CD4-positive, alpha-beta T cell (primary cell): ENCODE measurements around the gene TOM1L2. TPM values are rescaled to one million over a fixed set of nuclear protein-coding genes. Genes with fewer than 3 reads are reported as not detected.

Source experiments
- ATAC-seq: fragments of 200-7000 bp; cut with Tn5 transposase; one replicate; pipeline ENCODE4 v1.10.0; 2022; ENCODE audit warnings: mild to moderate bottlenecking; ENCODE audit not compliant: poor library complexity
- CTCF ChIA-PET: fragments of 350-600 bp; sonication (Branson Sonifier 250); formaldehyde crosslinking; loops from one replicate; lab custom pipeline; 2021; ENCODE audit warnings: antibody characterized with exemption, inconsistent platforms; lab: Charles Lee
- POLR2A ChIA-PET: fragments of 350-600 bp; sonication (Branson Sonifier 250); formaldehyde crosslinking; loops from one replicate; lab custom pipeline; 2021; ENCODE audit warnings: antibody characterized with exemption, inconsistent platforms; lab: Charles Lee
- DNase-seq, 14 experiments: peaks; one replicate each; pipeline ENCODE4 v3.0.0-alpha.2; 2013 to 2020; ENCODE audit warnings: mixed read lengths in 2 of 14
- H3K27ac ChIP-seq, 2 donors: one replicate each; pipeline versions ENCODE4 v1.5.1 to v1.7.0; 2013; ENCODE audit warnings: low read length in 2 of 2, low read depth in 1 of 2, mild to moderate bottlenecking in 1 of 2
- H3K27me3 ChIP-seq, 2 experiments: 1 replicate in 1 of 2; 2 replicates in 1 of 2; pipeline versions ENCODE4 v1.6.1 to v1.7.0; 2013; ENCODE audit warnings: low read length in 2 of 2, control low read depth in 1 of 2, mild to moderate bottlenecking in 1 of 2, moderate library complexity in 1 of 2; ENCODE audit not compliant: insufficient read depth in 2 of 2, control insufficient read depth in 1 of 2
- H3K36me3 ChIP-seq: one replicate; pipeline ENCODE4 v1.6.1; 2013; ENCODE audit warnings: low read length, control low read depth; ENCODE audit not compliant: insufficient read depth
- H3K4me1 ChIP-seq: one replicate; pipeline ENCODE4 v1.6.1; 2013; ENCODE audit warnings: low read length, control low read depth; ENCODE audit not compliant: insufficient read depth
- H3K4me3 ChIP-seq: one replicate; pipeline ENCODE4 v1.5.1; 2013; ENCODE audit warnings: mild to moderate bottlenecking, low read length, moderate library complexity
- H3K9me3 ChIP-seq, 2 experiments: 1 replicate in 1 of 2; 2 replicates in 1 of 2; pipeline versions ENCODE4 v1.6.1 to v1.7.0; 2013; ENCODE audit warnings: low read length in 2 of 2, mild to moderate bottlenecking in 2 of 2, control low read depth in 1 of 2, moderate library complexity in 1 of 2; ENCODE audit not compliant: control insufficient read depth in 1 of 2, insufficient read depth in 1 of 2
- H3K27ac Mint-ChIP-seq: one replicate; pipeline ENCODE4 v1.8.0; 2020; ENCODE audit warnings: mixed read lengths
- H3K27me3 Mint-ChIP-seq: one replicate; pipeline ENCODE4 v1.8.0; 2021; ENCODE audit warnings: mixed read lengths
- H3K36me3 Mint-ChIP-seq: one replicate; pipeline ENCODE4 v1.8.0; 2021; ENCODE audit warnings: low read depth, mixed read lengths
- H3K4me1 Mint-ChIP-seq: one replicate; pipeline ENCODE4 v1.8.0; 2021; ENCODE audit warnings: low read depth, mixed read lengths
- H3K4me3 Mint-ChIP-seq: one replicate; pipeline ENCODE4 v1.8.0; 2020; ENCODE audit warnings: mild to moderate bottlenecking, mixed read lengths
- H3K9me3 Mint-ChIP-seq: one replicate; pipeline ENCODE4 v1.8.0; 2020; ENCODE audit warnings: mixed read lengths
- CTCF ChIP-seq: fragments of 200-600 bp; IDR thresholded peaks from one replicate; pipeline ENCODE4 v1.8.0; 2022; ENCODE audit warnings: antibody characterized with exemption, mild to moderate bottlenecking
- intact Hi-C, 2 experiments: fragments of 100-400 bp; cut with DNase I in 1 of 2; cut with micrococcal nuclease in 1 of 2; formaldehyde crosslinking; loops; one replicate each; pipeline versions ENCODE4 v1.15.1 to v1.9.0; 2023 to 2025; cut with DNase I, micrococcal nuclease
- total RNA-seq, 174 experiments: library from RNA in 2 of 174; stranded (reverse) in 2 of 174; gene quantifications; one replicate each; pipeline ENCODE4 v1.2.3 and lab custom pipeline; 2021 to 2026

Gene TOM1L2
- total RNA-seq, 2 experiments from 2014 or later, result 28.5 to 30.5 TPM

GRCh38 chr17:18019838-18020154 lies 47.6 kb upstream of the TOM1L2 start:
- ChIA-PET POLR2A (interaction anchor here (0.6 kb wide), 1 partner anchor 72 kb away, joined by 3 read pairs; no protein-coding TSS in a partner anchor), CTCF (interaction anchor here (0.7 kb wide), 1 partner anchor 523 kb away, joined by 5 read pairs; no protein-coding TSS in a partner anchor)
- Histone ChIP-seq H3K4me3 (no peak overlapping the region), H3K36me3 (peaks cover 38% of the 10 kb centered on the region), H3K4me1 (no peaks in the 10 kb centered on the region), H3K9me3 (no peaks in the 10 kb centered on the region), H3K27me3 (no peaks in the 10 kb centered on the region), H3K27ac (no peak overlapping the region)
- H3K4me1 Mint-ChIP-seq, result no peaks in the 10 kb centered on the region
- H3K36me3 Mint-ChIP-seq, result peaks cover 54% of the 10 kb centered on the region
- DNase-seq (no peak), ATAC-seq (no peak)
- TF ChIP-seq CTCF, result no peak
- H3K27ac Mint-ChIP-seq, result no peak overlapping the region
- H3K4me3 Mint-ChIP-seq, result no peak overlapping the region
- intact Hi-C loops, result loop anchor here in 1 of 2 experiments (2.0 kb wide), 1 partner anchor 35 kb away; no protein-coding TSS in a partner anchor
- no peaks in the 10 kb centered on the region for H3K27me3 Mint-ChIP-seq
- no peaks in the 10 kb centered on the region for H3K9me3 Mint-ChIP-seq

GRCh38 chr17:18018411-18018921 lies 46.3 kb upstream of the TOM1L2 start:
- no peak overlapping the region for H3K27ac Mint-ChIP-seq
- no peak overlapping the region for H3K4me3 Mint-ChIP-seq
- H3K9me3 Mint-ChIP-seq, result no peaks in the 10 kb centered on the region
- no peak for DNase-seq
- no peak for TF ChIP-seq CTCF
- Histone ChIP-seq H3K36me3 (peaks cover 32% of the 10 kb centered on the region), H3K27ac (no peak overlapping the region), H3K4me3 (no peak overlapping the region), H3K4me1 (no peaks in the 10 kb centered on the region), H3K9me3 (no peaks in the 10 kb centered on the region), H3K27me3 (no peaks in the 10 kb centered on the region)
- CTCF ChIA-PET, result no interaction called here
- POLR2A ChIA-PET, result no interaction called here
- intact Hi-C loops, result loop anchor here in 1 of 2 experiments (2.0 kb wide), 1 partner anchor 34 kb away; no protein-coding TSS in a partner anchor
- no peaks in the 10 kb centered on the region for H3K4me1 Mint-ChIP-seq
- no peak for ATAC-seq
- no peaks in the 10 kb centered on the region for H3K27me3 Mint-ChIP-seq
- peaks cover 45% of the 10 kb centered on the region for H3K36me3 Mint-ChIP-seq

- H3K27me3 ChIP-seq, result no peaks in the 10 kb centered on the region
- H3K4me3 ChIP-seq, result no peak overlapping the region
- no peak overlapping the region for H3K27ac Mint-ChIP-seq
- H3K9me3 ChIP-seq, result no peaks in the 10 kb centered on the region
- peaks cover 32% of the 10 kb centered on the region for H3K36me3 ChIP-seq
- H3K4me1 ChIP-seq, result no peaks in the 10 kb centered on the region
- ATAC-seq (no peak), DNase-seq (no peak)
- POLR2A ChIA-PET, result no interaction called here
- no peaks in the 10 kb centered on the region for H3K4me1 Mint-ChIP-seq
- no peaks in the 10 kb centered on the region for H3K27me3 Mint-ChIP-seq
- intact Hi-C loops, result loop anchor here in 1 of 2 experiments (2.0 kb wide), 1 partner anchor 33 kb away; no protein-coding TSS in a partner anchor
- CTCF ChIA-PET, result no interaction called here
- H3K36me3 Mint-ChIP-seq, result peaks cover 48% of the 10 kb centered on the region
- H3K27ac ChIP-seq, result no peak overlapping the region
- no peak overlapping the region for H3K4me3 Mint-ChIP-seq
- TF ChIP-seq CTCF, result no peak
- no peaks in the 10 kb centered on the region for H3K9me3 Mint-ChIP-seq
Measured at GRCh38 chr17:18017958-18018357, 45.8 kb upstream of the TOM1L2 start.
